HG03558 (cell line): ENCODE measurements around the gene SLC25A40.

Source experiments
- ATAC-seq: cut with Tn5 transposase; IDR thresholded peaks from one replicate; pipeline ENCODE4 v1.9.1; 2021; ENCODE audit warnings: moderate number of reproducible peaks; ENCODE audit not compliant: unreplicated experiment; ENCODE audit errors: extremely low read depth

The SLC25A40 gene

DNA sequence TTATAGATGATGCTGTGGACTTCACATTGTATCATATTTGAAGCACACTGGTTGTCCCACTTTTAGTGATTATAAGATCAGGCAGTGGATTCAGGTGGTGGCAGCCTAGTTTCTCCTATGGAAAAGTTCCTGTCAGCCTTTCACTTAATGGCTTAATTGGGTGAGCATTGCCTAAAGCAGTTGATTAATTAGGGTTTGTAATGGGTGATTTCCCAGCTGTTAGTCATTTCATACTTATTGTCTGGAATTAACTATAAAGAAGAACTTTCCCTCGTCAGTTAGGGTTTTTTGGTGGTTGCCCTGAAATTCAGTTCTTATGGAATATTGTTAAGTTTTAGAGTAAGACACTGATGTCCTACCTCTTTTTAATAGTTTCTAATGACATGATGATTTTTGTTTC, 78.8 kb downstream of the SLC25A40 start:
- no peak for ATAC-seq

DNA sequence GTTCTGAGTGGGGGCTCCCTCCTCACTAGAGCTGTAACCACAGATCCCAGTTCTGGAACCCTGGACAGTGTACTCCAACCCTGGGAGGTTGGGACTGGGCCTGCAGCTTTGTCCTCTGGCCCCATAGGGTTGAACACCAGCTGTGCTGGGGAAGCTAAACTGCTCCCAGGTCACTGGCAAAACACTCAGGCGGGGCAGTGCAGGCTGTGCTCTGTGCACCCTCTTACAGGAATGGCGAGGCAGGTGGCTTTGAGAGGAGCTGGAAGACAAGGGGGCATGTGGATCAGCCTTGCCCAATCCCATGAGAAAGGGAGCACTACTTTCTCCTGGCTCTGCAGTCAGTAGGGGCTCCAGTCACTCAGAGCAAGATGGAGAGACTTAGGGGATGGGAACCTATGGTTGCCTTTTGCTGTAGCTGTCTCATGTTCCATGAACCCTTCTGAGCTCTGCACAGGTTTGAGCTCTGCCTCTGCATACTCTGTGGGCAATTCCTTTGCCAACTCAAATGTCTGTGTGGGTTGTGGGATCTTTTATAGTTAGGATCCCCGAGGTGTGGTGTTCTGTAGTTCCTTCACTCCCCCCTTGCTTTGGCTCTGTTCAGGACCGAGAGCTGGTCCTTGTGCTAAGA, 90.7 kb downstream of the SLC25A40 start:
- ATAC-seq = no peak

DNA sequence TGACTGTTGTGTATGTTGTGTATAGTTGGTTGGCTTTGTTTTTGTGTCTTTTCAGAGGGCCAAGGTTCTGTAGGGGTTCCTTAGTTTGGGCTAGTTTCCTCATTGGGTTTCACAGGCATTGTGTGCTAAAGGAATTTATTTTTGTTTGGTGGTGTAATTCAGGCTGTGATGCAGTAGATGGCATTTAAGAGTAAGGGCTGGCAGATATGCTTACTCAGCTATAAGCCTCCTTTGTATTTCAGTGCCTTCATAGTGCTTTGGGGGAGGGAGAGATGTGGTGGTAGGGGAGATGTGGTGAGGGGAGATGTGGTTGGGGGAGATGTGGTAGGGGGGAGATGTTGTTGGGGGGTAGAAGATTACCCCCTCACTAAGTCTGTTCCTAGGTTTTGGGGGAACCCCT, 91.7 kb downstream of the SLC25A40 start:
- no peak for ATAC-seq
